Thyroid gland (tissue), 4 donors: ENCODE results near the gene PEX14. TPM values are rescaled to one million over a fixed set of nuclear protein-coding genes. Genes with fewer than 3 reads are reported as not detected.

Source experiments
- DNase-seq, 2 donors: peaks; one replicate each; pipeline ENCODE4 v3.0.0-alpha.2; 2019
- H3K27ac ChIP-seq, 3 donors: fragments of 200-600 bp; sonication (generic); 1 replicate in 2 of 3; 2 replicates in 1 of 3; pipeline ENCODE4 v1.5.1; 2016 to 2019; ENCODE audit warnings: mild to moderate bottlenecking in 1 of 3, moderate library complexity in 1 of 3
- H3K27me3 ChIP-seq: fragments of 200-600 bp; sonication (generic); one replicate; pipeline ENCODE4 v1.5.1; 2019
- H3K36me3 ChIP-seq, 2 donors: fragments of 200-600 bp; sonication (generic); one replicate each; pipeline ENCODE4 v1.5.1; 2016 to 2019
- H3K4me1 ChIP-seq, 2 donors: fragments of 200-600 bp; sonication (generic); one replicate each; pipeline ENCODE4 v1.5.1; 2017 to 2019
- H3K4me3 ChIP-seq, 3 donors: fragments of 200-600 bp; sonication (generic); replicated peaks in 1 of 3; 1 replicate in 2 of 3; 2 replicates in 1 of 3; pipeline ENCODE4 v1.5.1; 2016; ENCODE audit warnings: mild to moderate bottlenecking in 1 of 3
- H3K9me3 ChIP-seq: fragments of 200-600 bp; sonication (generic); one replicate; pipeline ENCODE4 v1.5.1; 2017
- POLR2A ChIP-seq, 2 donors: fragments of 450-650 bp; IDR thresholded peaks; one replicate each; pipeline ENCODE4 v1.6.1; 2017; ENCODE audit warnings: antibody characterized with exemption in 2 of 2, mild to moderate bottlenecking in 2 of 2, moderate library complexity in 1 of 2
- WGBS, 2 donors: methylation state at CpG; one replicate each; pipeline ENCODE4 v1.1.5; 2017; 5-methylcytosine and 5-hydroxymethylcytosine counted together
- intact Hi-C: fragments of 100-400 bp; cut with DNase I; formaldehyde crosslinking; loops from one replicate; pipeline ENCODE4 v1.15.1; 2023
- total RNA-seq, 4 donors: library from RNA; depleted of rRNA; stranded (reverse); fragments of >200 nt; gene quantifications; one replicate each; pipeline ENCODE4 v1.2.3, GENCODE V29; 2016
- TF ChIP-seq, protein P1 (sequence below), 6 experiments: fragments of 200-600 bp in 3 of 6; fragments of 450-650 bp in 3 of 6; sonication (generic) in 3 of 6; IDR thresholded peaks; one replicate each; pipeline ENCODE4 v1.5.1; 2016 to 2019; ENCODE audit warnings: antibody characterized with exemption in 6 of 6, mild to moderate bottlenecking in 2 of 6, inconsistent platforms in 1 of 6, moderate library complexity in 1 of 6

Gene PEX14
- total RNA-seq, 4 donors from 2014 or later, result 14.0 to 28.4 (median 20.7) TPM

DNA sequence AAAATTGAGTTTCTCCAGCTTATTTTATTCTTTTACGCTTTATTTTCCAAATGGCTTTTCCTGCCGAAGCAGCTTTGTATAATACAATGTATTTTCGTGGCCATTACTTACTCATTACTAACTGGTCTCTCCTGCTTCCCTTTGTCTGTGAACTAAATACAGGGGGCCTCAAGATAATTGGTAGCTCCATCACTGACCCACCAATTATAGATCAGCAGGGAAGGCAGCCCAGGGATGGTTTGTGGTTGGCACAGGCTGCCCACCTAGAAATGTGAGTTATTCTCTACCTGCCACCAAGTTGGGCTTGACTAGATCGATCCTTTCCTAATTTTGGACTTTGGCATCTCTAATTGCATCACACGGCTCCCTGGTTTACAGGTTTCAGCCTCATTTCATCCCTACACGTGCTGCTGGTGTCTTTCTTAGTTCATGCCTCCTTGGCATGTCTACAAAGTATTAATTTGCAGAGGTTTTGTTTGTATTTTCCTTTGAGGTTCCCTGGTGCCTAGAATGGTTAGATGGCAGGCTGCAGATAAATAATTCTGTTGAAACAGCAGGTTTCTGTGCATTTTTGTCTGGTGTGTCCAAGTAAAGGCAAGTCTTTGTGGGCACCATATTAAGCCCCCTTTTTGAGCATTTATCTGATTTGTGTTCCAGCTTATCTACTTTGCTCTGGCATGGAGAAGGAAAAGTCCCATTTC is 35.2 kb downstream of the PEX14 start:
- DNase-seq, result no peak
- Histone ChIP-seq H3K27me3 (no peaks in the 10 kb centered on the region), H3K9me3 (no peaks in the 10 kb centered on the region), H3K4me1 (peaks cover 24 to 39% of the 10 kb centered on the region in 2 donors), H3K27ac (no peak overlapping the region), H3K36me3 (no peaks in the 10 kb centered on the region), H3K4me3 (no peak overlapping the region)
- 89 to 90% methylated on average over 6 of the region's 6 CpGs for WGBS, 2 donors
- TF ChIP-seq, protein P1, sequence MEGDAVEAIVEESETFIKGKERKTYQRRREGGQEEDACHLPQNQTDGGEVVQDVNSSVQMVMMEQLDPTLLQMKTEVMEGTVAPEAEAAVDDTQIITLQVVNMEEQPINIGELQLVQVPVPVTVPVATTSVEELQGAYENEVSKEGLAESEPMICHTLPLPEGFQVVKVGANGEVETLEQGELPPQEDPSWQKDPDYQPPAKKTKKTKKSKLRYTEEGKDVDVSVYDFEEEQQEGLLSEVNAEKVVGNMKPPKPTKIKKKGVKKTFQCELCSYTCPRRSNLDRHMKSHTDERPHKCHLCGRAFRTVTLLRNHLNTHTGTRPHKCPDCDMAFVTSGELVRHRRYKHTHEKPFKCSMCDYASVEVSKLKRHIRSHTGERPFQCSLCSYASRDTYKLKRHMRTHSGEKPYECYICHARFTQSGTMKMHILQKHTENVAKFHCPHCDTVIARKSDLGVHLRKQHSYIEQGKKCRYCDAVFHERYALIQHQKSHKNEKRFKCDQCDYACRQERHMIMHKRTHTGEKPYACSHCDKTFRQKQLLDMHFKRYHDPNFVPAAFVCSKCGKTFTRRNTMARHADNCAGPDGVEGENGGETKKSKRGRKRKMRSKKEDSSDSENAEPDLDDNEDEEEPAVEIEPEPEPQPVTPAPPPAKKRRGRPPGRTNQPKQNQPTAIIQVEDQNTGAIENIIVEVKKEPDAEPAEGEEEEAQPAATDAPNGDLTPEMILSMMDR (IDR thresholded peaks at IDR 0.05), result no peak
- no peak for TF ChIP-seq POLR2A (IDR thresholded peaks at IDR 0.05)
- intact Hi-C loops, result loop anchor here (5.0 kb wide), 1 partner anchor 357 kb away; no protein-coding TSS in a partner anchor

DNA sequence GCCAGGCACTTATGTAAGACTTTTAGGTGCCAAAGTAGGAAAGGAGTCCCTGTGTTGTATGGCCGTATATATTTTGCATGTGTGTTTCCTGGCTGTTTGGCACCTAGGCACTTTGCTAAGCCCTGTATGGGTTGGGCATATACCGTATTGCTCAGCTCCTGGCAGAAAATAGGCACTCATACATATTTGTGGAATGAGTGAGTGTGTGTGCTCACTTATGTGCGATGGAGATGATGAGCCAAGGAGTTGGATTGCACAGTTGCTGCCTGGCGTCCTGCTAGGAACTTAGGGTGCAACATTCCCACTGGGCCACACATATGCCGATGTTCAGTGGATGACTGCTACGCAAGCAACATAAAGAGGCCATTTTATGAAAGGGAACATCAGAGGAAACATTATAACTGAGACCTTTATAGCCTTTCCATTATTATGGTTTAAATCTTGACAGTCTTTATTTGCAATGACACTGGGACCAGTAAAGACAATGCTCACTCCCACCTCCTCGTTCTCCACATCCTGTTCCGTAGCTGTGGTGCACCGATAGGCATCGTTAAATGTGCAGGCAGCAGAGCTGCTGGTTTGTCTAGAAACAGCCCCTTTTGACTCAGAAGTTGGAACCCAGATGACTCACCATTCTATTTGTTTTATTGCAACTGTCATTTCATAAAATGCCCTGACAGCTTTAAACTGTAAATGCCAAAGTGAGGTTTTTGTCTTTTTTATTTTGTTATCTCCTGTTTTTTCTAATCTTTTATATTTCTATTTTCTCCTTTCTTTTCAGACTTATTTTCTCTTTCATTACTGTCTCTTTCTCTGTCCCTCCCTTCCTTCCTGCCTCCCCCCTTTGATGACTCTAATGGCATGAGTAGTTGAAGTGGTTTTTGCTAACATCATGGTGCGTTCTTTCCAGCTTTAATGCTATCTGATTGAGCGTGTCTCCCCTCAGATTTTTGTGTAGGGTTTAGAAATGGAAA is 36.1 kb downstream of the PEX14 start:
- Histone ChIP-seq H3K9me3 (no peaks in the 10 kb centered on the region), H3K27me3 (no peaks in the 10 kb centered on the region), H3K27ac (peak overlapping the region in 1 of 3 donors; percentile 35), H3K36me3 (no peaks in the 10 kb centered on the region), H3K4me3 (no peak overlapping the region), H3K4me1 (peaks cover 33 to 47% of the 10 kb centered on the region in 2 donors)
- intact Hi-C loops, result loop anchor here (5.0 kb wide), 1 partner anchor 356 kb away; no protein-coding TSS in a partner anchor
- DNase-seq, result no peak
- WGBS, 2 donors, result 43 to 58% methylated on average over 12 of the region's 12 CpGs
- no peak for TF ChIP-seq POLR2A (IDR thresholded peaks at IDR 0.05)
- TF ChIP-seq, protein P1 (IDR thresholded peaks at IDR 0.05), result no peak

DNA sequence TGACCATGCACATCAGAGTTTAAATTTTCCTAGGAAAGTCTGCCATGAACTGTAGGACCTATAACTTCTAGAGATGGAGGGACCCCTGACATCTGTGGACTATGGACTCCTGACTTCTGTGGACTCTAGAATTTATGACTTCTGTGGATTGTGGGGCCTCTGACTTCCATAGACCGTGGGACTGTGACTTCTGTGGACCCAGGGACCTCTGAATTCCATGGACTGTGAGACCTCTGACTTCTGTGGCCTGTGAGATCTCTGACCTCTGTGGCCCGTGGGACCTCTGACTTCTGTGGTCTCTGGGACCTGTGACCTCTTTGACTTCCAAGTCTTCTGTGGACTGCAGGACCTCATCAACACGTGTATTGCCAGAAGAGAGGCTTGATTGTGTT is 36.7 kb downstream of the PEX14 start:
- intact Hi-C loops, result loop anchor here (5.0 kb wide), 1 partner anchor 356 kb away; no protein-coding TSS in a partner anchor
- Histone ChIP-seq H3K36me3 (no peaks in the 10 kb centered on the region), H3K4me3 (no peak overlapping the region), H3K9me3 (no peaks in the 10 kb centered on the region), H3K27me3 (no peaks in the 10 kb centered on the region), H3K27ac (peak overlapping the region in 1 of 3 donors; percentile 35), H3K4me1 (peaks cover 39 to 54% of the 10 kb centered on the region in 2 donors)
- TF ChIP-seq, protein P1 (IDR thresholded peaks at IDR 0.05), result no peak
- TF ChIP-seq POLR2A (IDR thresholded peaks at IDR 0.05), result no peak
- 59 to 86% methylated on average over 3 of the region's 3 CpGs for WGBS, 2 donors
- DNase-seq, result no peak

DNA sequence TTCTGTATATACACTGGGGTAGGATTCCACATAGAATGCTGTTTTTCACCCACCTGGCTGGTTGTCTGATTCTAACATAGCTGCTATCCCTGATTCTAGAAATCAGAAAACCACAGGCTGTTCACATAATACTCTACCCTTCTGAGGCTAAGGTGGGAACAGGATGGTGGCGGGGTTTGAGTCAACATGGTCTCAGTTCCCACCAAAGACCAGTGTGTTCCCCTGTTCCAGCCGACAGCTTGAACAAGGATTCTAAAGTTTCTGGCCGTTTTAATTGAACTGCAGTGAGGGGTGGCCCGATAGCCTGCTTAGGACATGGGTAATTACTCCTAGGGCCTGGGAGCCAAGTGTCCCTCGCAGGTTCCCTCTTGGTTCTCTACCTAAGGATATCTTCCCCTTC is 38.4 kb downstream of the PEX14 start:
- Histone ChIP-seq H3K9me3 (no peaks in the 10 kb centered on the region), H3K27me3 (no peaks in the 10 kb centered on the region), H3K27ac (peak overlapping the region in 1 of 3 donors; percentile 13), H3K36me3 (no peaks in the 10 kb centered on the region), H3K4me3 (no peak overlapping the region), H3K4me1 (peaks cover 48 to 64% of the 10 kb centered on the region in 2 donors)
- no peak for DNase-seq
- intact Hi-C loops, result loop anchor here (5.0 kb wide), 1 partner anchor 354 kb away; no protein-coding TSS in a partner anchor
- WGBS, 2 donors, result 77 to 78% methylated on average over 3 to 5 of the region's 5 CpGs
- TF ChIP-seq, protein P1 (IDR thresholded peaks at IDR 0.05), result no peak
- no peak for TF ChIP-seq POLR2A (IDR thresholded peaks at IDR 0.05)
